ENCODE measurements around the gene SP1. TPM values are rescaled to one million over a fixed set of nuclear protein-coding genes. Genes with fewer than 3 reads are reported as not detected.

Gene SP1
- total and polyA plus RNA-seq, 3 donors from 2014 or later, result 58.6 to 86.0 (median 75.4) TPM

- H3K4me3 ChIP-seq, result no peak overlapping the region
- peaks cover 19% of the 10 kb centered on the region for H3K4me1 ChIP-seq
- H3K36me3 ChIP-seq (ENCODE audit: low read depth, missing control alignments), result no peaks in the 10 kb centered on the region
- no peak for DNase-seq
- WGBS, 2 donors, result 86 to 92% methylated on average over 2 of the region's 2 CpGs
- no peaks in the 10 kb centered on the region for H3K27me3 ChIP-seq
- intact Hi-C loops (cut with DNase I; ENCODE audit: low total_unique reads), result no loop called here
- H3K27ac ChIP-seq, result no peak overlapping the region
- TF ChIP-seq POLR2A (IDR thresholded peaks at IDR 0.05) (no peak), CTCF (IDR thresholded peaks at IDR 0.05) (no peak)
- H3K9me3 ChIP-seq, result no peaks in the 10 kb centered on the region
These were observed 3.2 kb upstream of the SP1 start for GRCh38 chr12:53376747-53377146.

- Histone ChIP-seq H3K4me3 (peak overlapping the region in 1 of 2 donors; percentile 59), H3K36me3 (ENCODE audit: low read depth, missing control alignments) (no peaks in the 10 kb centered on the region), H3K4me1 (peaks cover 26% of the 10 kb centered on the region), H3K9me3 (no peaks in the 10 kb centered on the region), H3K27me3 (no peaks in the 10 kb centered on the region), H3K27ac (peak overlapping the region in 1 of 2 donors; percentile 95)
- TF ChIP-seq POLR2A (IDR thresholded peaks at IDR 0.05) (no peak), CTCF (IDR thresholded peaks at IDR 0.05) (no peak)
- intact Hi-C loops (cut with DNase I; ENCODE audit: low total_unique reads), result no loop called here
- DNase-seq, result no peak
- 67 to 86% methylated on average over 12 of the region's 12 CpGs for WGBS, 2 donors
These were observed 1.8 kb upstream of the SP1 start for GRCh38 chr12:53378222-53378621.

DNA sequence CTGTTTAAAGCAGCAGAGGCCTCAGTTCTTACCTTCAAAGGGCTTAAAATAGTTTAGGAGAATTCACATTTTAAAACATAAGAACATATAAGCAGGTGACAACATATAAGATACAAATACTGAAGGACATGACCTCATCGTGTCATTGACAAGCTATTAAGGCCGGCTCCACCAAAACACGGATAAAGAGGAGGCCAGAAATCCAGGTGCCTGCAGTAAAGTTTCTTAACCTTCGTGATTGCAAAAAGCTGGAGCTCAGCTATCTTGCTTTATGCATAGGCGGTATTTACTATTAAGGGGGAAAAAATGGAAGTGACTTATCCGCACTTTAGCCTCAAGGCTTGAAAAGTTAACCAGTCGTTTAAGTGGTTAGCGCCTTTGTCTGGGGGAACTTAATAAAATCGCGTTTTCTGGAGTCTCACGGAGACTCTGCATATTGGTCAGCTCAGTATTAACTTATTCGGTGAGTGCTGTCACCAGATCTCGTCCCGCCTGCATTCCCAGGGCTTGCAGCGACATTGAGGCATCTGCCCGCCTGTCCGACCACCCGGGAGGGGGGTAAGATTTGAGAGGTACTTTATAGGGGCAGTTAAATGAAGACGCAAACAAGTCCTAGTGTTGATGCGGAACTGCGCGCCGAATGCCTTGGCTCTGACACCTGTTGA is 1.1 kb upstream of the SP1 start:
- intact Hi-C loops (cut with DNase I; ENCODE audit: low total_unique reads), result no loop called here
- H3K9me3 ChIP-seq, result no peaks in the 10 kb centered on the region
- H3K27ac ChIP-seq, result peak overlapping the region; percentile 90 to 95
- peaks cover 33% of the 10 kb centered on the region for H3K4me1 ChIP-seq
- DNase-seq, result no peak
- no peak for TF ChIP-seq CTCF (IDR thresholded peaks at IDR 0.05)
- no peak for TF ChIP-seq POLR2A (IDR thresholded peaks at IDR 0.05)
- H3K36me3 ChIP-seq (ENCODE audit: low read depth, missing control alignments), result no peaks in the 10 kb centered on the region
- no peaks in the 10 kb centered on the region for H3K27me3 ChIP-seq
- 8% methylated on average over 20 to 23 of the region's 23 CpGs for WGBS, 2 donors
- peak overlapping the region; percentile 59 to 61 for H3K4me3 ChIP-seq

GRCh38 chr12:53379389-53380103 is 430 bp upstream of the SP1 start:
- Histone ChIP-seq H3K4me1 (peaks cover 38% of the 10 kb centered on the region), H3K27ac (peak overlapping the region; percentile 97 to 100), H3K36me3 (ENCODE audit: low read depth, missing control alignments) (no peaks in the 10 kb centered on the region), H3K9me3 (no peaks in the 10 kb centered on the region), H3K4me3 (peak overlapping the region; percentile 67 to 83), H3K27me3 (no peaks in the 10 kb centered on the region)
- intact Hi-C loops (cut with DNase I; ENCODE audit: low total_unique reads), result no loop called here
- TF ChIP-seq POLR2A (IDR thresholded peaks at IDR 0.05), result peak; percentile 66
- peak in 1 of 3 experiments; percentile 14 for TF ChIP-seq CTCF (IDR thresholded peaks at IDR 0.05)
- WGBS, 2 donors, result 0% methylated on average over 28 to 29 of the region's 29 CpGs
- DNase-seq, result peak; percentile 100

All from testis (tissue), 3 donors.